Right forelimb (tissue), 1 donor: ENCODE results near the gene FBLN2.

Experiments used
- DNase-seq: peaks from one replicate; pipeline ENCODE4 v3.0.0-alpha.2; 2018

FBLN2 gene

DNA sequence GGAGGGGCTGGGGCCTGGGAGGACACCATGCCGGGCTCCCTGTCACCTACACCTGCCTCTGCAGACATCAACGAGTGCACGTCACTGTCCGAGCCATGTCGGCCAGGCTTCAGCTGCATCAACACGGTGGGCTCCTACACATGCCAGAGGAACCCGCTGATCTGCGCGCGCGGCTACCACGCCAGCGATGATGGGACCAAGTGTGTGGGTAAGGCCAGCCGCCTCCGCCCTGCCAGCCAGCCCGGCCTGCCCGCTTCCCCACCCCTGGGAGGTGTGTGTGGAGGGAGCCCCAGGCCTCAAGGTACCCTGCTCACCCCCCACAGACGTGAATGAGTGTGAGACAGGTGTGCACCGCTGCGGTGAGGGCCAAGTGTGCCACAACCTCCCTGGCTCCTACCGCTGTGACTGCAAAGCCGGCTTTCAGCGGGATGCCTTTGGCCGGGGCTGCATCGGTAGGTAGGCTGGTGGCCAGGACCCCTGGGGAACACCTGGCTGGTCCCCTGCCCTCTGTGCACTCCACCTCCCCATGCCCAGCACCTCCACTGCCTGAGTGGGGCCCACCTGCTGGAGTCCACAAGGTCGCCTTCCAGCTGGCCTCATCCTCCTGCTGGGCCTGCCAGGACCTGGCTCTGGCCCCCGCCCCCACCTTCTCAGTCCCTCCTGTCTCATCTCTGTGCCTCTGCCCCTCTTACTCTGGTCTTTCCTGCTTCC, 80.1 kb downstream of the FBLN2 start:
- DNase-seq = no peak

DNA sequence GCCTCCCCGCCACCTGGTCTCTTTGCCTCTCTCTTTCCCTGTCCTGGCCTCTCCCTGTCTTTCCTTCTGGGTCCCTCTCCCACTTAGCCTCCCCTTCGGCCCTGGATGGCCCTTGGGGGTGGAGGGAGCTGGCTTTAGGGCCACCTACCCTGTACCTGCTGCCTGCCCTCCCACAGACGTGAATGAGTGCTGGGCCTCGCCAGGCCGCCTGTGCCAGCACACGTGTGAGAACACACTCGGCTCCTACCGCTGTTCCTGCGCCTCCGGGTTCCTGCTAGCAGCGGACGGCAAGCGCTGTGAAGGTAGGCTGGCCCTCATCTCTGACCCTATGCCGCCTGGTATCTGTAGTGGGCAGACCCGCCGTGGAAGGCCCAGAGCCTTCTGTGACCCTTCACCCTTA, 80.7 kb downstream of the FBLN2 start:
- DNase-seq = no peak

DNA sequence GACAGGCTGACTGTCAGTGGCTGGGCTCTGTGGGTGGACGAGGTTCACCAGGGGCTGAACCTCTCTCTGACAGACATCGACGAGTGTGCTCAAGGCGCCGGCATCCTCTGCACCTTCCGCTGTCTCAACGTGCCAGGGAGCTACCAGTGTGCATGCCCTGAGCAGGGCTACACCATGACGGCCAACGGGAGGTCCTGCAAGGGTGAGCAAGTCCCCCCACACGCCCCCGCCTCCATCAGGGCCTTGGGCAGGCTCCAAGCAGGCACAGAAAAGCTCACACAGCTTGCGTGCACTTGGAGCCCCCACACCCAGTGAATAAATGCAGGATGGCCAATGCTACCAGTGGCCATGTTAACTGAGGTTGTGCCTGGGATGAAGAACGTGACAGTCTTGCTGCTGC, 82.3 kb downstream of the FBLN2 start:
- no peak for DNase-seq

DNA sequence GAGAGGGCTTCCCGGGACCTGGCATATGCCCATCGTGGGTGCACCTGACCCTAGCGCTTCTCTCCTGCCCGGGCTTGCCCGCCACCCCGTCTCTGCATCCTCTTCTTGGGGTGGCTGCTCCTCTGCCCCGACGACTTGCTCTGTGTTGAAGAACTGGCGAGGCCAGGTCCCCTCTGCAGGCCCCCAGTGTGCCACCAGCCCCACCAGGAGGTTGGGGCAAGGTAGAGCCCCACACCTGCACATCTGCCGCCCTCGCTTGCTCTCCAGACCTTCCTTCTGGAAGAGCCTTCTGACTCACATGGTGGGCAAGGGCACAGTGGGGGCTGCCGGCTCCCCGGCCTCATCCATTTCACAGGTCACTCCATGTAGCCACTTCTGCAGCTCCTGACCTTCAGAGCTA, 84.3 kb downstream of the FBLN2 start:
- DNase-seq = no peak

DNA sequence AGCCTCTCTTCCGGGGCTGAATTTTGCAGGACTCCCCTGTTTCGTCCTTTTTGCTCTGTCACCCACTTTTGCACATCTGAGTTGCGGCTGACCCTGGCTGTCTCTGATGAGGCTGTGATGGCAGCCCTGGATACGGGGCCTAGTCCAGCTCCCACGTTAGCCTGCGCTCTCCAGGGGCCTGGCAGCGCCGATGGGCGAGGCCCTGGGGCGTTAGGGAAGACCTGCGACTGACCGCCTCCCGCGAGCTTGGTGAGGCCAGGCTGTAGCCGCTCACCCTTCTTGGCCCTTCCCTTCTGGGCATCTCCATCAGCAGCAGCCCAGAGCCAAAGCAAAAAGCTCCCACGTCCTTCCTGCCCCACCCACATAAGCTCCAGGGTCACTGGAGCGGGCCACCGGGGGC, 85.2 kb downstream of the FBLN2 start:
- no peak for DNase-seq

DNA sequence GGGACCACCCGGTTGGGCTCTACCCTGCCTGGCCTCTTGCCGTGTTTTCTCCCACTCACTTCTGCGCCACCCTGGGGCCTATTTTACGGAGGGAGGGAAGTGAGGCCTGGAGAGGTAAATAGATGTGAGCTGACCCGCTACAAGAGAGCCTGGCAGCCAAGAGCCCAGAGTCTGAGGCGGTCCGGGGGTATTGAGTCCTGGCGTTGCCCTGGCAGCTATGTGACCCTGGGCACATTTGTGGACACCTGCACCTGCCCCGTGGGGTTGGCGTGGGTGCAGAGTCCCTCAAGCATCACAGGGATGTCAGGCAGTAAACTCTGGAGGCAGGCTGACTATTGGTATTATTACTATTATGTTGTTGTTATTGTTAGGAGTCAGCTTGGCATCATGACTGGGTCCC, 85.7 kb downstream of the FBLN2 start:
- no peak for DNase-seq

DNA sequence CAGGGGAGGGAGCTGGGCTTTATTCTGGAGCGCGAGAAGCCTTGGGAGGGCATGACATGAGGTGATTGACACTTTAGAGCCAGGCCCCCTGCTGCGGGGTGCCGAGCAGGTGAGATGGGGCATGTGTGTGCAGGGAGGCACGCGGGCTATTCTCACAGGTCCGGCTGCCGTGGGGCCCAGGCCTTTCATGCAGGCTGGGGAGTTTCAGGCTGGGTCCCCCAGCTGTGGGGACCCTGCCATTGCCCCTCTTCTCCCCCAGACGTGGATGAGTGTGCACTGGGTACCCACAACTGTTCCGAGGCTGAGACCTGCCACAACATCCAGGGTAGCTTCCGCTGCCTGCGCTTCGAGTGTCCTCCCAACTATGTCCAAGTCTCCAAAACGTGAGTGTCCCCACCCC, 87.3 kb downstream of the FBLN2 start:
- no peak for DNase-seq

DNA sequence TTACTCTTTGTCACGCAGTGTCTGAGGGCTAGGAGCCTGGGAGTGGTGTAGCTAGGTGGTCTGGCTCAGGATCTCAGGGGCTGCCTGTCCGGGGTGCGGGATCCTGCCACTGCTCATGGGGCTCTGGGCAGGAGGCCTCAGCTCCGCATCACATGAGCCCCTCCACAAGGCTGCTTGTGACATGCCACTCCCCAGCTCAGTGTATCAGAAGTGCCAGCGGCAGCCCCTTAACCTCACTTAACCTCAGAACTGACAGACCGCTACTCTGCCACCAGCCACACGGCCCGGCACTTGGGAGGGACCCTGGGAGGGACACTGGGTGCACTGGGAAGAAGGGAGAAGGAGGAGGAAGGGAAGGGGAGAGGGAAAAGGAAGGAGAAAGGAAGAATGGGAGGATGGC, 87.9 kb downstream of the FBLN2 start:
- DNase-seq = no peak

DNA sequence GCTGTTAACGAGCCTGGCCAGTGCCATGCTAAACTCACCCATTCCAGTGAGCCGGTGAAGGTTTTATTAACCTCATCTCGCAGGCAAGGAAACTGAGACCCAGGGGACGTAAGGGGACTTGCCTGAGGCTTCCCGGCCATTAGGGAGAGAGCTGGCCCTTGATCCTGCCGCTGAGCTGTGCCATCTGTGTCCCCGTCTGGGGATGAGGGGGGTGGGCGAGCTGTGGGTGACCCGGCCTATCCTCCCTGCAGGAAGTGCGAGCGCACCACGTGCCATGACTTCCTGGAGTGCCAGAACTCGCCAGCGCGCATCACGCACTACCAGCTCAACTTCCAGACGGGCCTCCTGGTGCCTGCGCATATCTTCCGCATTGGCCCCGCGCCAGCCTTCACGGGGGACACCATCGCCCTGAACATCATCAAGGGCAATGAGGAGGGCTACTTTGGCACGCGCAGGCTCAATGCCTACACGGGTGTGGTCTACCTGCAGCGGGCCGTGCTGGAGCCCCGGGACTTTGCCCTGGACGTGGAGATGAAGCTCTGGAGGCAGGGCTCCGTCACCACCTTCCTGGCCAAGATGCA, 88.5 kb downstream of the FBLN2 start:
- DNase-seq = no peak

DNA sequence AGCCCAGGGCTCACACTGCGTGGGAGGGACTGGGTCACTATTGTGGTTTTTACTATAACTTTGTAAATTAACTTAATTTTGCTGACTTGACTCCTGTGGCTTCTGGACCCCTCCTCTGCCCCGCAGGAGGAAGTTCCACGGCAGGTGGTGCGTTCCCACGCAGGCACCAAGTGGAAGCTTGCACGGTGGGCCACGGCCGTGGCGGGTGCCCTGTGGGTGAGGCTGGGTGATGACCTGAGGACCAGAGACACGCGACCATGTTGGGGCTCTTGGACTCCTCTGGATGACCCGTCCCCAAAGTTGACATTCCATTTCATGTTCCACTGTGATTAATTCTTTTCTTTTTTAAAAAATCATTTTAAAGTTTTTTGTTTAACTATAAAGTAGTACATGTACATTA, 89.0 kb downstream of the FBLN2 start:
- no peak for DNase-seq

DNA sequence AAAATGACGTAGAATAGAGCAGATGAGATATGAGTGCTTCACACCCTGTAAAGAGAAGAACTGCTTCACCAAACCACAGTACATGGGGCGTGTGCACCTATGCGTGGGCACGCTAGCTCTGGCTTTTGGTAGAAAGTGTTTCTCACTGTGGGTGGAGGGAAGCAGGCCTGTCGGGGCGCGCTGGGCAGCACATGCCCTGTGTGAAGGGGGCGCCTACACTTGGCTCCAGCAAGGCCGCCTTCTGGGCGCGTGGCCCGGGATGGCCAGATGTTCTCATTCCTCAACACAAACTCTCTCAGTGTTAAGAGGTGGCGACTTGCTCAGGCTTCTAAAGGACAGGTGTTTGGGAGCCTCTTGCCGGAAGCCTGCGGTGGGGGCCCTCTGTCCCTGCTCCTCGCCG, 90.0 kb downstream of the FBLN2 start:
- DNase-seq = no peak

DNA sequence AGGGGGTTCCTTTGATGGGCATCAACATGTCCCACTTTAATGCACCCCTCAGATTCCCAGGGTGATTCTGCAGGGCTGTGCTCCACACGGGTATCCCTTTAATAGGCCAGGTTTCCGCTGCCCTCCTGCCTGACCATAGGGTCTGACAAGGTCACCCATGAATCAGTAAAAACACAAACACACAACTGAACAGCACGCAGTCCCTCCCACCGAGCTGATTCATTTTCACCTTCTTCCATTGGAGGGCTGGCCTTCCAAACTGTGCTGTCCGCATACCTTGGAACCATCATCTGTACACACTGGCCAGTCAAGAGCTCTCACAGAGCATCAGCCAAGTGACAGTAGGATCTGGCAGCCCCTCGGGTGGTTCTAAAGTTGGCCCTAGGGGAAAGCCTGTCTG, 93.7 kb downstream of the FBLN2 start:
- no peak for DNase-seq

DNA sequence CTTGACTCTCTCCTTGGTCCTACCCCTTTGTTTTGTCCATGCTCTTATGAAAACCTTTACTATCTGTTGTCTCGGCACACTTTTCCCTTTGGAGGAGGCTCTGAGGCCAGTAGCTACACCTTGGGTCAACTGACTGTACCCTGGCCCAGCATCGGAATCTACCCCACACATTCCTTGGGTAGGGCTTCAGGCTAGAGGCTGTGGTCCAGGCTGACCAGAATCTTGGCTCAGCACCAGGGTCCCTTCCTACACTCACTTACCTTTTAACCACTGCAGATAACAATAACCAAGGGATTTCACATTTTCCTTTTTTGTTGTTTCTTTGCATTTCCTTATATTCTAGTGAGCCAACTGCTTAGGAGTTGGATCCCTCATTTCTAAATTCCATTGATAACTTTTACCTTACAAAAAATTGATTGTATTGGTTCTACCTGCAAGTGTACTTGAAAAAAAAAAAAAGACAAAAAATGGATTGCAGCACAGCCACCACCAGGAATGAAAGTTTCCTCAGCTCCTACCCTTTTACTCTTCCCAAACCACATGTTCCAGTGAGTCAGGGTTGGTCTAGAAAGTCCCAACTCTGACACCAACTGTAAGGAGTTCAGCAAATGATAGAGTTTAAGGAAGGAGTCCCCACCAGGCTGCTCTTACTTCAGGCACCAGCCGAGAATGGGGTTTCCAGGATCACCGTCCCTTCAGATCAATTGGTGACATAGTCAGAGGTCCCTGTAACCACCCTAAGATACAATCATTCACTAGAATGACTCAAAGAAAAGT, 95.6 kb downstream of the FBLN2 start:
- no peak for DNase-seq

DNA sequence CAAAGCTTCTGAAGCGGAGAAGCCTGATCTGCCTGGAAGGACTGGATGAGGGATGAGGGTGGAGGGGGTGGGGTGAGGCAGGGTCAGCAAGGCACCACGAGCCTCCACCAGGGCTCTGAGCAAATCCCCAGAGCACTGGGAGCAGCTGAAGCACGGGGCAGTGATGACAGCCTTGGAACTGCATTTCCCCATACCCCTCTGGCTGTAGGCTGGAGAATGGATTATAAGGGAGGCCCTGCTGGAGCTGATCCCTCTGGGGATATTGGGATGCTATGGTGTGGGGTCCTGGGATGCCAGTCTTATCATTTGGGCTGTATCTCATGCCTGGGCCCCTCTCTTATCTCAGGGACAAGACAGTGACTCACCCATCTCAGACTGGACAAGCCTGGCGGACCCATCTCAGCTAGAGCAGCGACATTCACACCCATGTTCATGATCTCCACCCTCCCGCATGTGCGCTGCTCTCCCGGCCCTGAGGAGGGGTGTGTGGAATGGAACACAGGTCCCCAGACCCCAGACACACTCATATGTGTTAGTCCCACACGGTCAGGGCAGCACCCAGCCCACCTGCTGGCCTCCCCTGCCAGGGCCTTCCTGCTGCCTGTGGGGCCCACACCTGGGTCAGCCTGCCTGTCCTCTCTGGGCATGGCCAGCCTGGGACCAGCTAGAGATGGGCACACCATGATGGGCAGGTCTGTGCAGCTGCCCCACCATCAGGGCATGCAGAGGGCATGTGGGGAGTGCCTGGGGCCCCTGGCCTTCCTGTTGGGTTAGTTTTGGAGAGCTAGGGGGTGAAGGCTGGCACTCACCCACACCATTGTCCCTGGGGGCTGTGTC, 97.1 kb downstream of the FBLN2 start:
- no peak for DNase-seq

DNA sequence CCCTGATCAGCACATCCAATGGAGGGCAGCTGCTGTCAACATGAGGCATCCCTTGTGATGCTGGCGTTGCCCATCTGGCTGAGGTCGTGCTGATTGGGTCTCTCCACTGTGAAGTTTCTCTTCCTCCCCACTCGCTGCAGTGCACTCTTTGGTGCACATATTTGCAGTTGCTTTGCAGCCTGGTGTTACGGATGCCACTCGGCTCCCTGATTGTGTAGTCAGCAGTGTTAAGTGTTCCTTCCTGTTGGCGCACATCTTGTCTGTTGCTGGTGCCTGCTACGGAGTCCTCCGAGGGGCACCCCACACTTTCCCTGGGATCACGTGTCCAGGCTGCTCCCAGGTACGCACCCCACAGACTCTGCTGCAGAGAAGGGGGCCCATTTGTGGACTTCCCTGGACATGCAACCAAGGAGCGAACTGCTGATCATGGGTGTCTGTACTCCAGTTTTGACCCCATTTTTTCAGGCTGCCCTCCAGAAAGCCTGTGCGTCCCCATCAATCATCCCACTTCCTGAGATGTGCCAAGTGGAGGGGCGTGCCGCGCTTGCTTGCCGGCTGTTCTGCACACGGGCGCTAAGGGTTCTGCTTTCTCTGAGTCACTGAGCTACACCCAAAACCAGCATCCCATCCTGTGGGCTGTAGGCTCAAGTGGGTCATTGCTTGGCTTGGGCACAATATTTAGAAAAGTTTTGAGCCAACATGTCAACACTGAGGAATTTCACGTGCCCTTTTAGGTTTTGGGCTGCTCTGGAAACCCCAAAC, 98.6 kb downstream of the FBLN2 start:
- no peak for DNase-seq

DNA sequence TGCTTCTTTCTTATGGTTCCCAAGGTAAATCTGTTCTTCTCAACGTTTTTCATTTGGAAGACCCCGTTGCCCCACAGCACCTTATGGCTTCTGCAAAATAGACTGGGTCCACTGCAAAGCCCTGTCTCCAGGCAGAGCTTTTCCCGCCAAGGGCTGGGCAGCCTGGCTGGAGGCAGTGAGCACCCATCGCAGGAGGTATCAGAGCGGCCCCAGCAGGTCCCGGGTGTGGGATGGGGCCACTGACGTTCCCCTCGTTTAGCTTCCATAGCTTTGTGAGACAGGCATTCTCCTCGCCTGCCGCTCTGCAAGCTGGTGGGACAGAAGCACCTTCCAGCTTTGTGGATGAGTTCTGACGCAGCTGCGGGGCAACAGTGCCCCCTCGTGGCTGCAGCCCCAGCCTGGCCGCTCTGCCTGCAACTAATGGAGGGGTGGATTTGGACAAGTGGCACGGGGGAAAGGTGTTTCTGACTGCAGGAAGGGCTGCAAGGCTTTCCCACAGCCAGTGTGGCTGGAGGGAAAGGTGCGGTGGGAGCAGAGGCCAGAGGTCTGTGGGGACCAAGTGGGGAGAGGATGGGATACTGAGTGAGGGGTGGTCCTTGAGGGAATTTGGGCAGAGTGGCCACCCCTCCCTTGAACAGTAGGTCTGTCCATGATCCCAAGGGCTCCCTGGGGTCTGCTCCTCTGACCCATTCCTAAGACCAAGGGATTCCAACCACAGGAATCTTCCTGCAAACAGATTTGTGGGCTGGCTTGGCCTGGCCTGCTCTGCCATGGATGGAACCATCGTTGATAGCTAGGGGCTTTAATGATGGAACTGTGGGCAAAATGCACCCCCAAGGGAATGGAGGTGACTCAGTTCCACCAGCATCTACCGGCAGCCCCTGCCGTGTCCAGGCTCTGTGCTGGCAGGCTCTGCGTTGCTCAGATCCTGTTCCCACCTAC, 99.4 kb downstream of the FBLN2 start:
- DNase-seq = peak; percentile 95

DNA sequence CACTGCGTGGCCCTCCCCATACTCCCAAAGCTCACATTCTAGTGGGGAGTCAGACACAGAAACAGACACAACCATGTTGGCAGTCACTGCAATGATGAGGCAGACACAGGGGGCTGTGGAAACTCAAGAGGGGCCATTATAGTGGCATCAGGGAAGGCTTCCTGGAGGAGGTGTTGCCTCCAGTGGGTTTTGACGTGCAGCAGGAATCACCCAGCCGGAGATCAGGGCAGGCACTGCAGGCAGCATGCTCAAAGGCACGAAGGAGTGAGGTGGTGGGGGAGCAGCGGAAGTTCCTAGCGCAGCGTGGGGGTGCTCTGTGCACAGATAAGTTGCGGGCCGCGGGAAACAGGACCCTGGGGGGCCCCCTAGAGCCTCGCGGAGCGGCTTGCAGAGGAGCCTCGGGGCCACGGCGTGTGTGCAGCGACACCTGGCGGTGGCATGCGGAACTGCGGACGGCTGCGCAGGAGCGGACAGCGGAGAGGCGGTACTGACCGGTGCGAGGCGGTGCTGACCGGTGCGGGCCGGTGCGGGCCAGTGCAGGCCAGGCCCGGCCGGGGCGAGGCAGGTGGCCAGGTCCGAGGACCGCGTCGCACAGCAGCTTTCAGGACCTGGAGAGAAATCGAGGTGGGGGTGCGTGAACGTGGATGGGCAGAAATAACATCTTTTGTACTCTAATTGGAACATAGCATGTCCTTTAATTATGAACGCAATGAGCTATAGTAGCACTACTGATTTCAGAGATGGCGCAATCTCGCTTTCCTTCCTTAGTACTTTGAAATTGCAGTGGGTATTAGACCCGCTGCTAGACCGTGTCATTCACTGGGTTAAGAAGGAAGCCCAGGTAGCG, 101.5 kb downstream of the FBLN2 start:
- peak; percentile 87 for DNase-seq

DNA sequence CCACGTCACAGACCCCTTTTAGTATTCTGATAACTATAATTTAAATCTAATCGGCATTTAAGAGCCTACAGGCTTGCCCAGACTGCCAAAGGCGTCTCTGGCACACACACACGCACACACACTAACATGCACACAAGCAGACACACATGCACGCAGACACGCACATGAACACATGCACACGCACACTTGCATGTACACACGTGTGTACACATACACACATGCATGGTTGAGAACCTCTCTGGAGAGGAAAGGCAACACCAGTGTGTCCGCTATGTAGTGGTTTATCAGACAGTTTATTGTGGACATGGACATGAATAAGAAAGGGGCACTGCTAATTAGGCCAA, 102.1 kb downstream of the FBLN2 start:
- DNase-seq = no peak

DNA sequence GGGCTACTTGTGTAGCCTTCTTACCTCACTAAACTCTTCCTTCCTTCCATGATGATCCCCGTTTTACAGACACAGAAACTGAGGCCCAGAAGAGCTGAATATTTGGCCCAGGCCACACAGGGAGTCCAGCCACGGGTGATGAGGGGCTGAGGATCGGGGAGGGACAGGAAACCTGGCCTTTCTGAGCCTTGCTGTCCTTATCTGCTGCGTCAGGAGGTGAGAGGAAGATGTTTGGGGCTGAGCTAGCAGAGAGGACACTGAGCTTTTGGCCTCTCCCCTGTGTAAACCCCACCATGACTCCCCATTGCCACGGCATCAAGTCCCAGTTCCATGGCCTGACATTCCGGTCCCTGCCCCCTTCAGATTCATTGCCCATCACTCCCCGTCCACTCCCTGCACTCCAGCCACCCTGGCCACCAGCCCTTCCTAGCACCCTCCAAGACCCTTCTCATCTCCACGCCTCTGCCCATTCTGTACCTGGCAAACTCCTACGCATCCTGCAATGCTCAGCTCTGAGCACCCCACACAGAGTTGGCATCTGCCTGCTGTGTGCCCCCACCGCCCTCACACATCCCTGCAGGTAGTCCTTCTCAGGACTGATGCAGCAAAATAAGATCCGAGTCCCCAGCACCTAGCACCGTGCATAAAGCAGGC, 103.0 kb downstream of the FBLN2 start:
- DNase-seq = no peak

DNA sequence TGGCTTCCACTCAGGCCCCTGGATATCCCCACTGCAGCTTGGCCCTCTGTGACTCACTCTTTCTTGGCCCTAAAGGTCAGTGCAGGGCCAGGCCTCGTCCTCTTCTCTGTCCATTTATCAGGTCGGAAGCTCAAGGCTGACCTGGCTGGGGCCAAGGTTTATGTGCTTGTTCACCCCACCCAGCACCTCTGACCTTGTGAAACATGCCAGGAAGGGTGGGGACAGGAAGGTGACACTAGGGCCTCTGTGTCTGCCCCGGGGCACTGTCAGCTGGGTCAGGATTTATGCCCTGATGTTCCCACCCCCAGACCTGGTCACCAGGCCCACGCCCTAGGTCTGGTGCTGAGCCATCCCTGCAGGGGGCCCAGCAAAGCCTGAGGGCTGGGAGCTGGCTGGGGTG, 103.8 kb downstream of the FBLN2 start:
- DNase-seq = no peak
